ENCODE results near the gene HDAC4.

DNA sequence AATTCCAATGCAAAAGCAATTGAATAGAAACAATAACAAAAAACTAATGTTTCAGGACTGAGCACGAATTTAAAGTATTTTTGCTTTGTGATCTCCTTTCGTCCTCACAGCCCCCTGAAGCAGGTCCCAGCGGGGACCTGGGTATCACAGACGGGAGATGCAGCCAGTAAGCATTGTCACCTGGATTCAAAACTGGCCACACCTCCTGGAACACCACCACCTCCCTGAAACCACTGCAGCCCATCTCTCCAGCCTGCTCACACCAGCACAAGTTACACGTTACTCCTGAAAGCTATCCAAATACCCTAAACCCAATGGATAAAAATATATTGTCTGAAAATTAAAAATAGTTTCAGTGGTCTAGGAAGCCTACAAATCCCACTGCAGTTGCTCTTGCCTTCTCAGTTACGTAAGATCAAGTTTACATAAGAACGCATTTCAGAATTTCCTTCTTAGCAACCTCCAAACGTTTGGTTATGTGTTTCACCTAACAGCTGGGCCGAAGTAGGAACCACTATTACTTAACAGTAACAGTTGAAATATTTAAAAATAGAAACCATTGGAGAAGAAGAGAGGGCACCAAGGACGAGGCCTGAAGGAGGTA lies 178.0 kb downstream of the HDAC4 start:
- TF ChIP-seq POLR2AphosphoS5 (IDR thresholded peaks at IDR 0.05; ENCODE audit: low read depth) = no peak
- no peak for TF ChIP-seq EZH2 (IDR thresholded peaks at IDR 0.05; ENCODE audit: low read depth, unreplicated experiment)
- TF ChIP-seq, protein P1, sequence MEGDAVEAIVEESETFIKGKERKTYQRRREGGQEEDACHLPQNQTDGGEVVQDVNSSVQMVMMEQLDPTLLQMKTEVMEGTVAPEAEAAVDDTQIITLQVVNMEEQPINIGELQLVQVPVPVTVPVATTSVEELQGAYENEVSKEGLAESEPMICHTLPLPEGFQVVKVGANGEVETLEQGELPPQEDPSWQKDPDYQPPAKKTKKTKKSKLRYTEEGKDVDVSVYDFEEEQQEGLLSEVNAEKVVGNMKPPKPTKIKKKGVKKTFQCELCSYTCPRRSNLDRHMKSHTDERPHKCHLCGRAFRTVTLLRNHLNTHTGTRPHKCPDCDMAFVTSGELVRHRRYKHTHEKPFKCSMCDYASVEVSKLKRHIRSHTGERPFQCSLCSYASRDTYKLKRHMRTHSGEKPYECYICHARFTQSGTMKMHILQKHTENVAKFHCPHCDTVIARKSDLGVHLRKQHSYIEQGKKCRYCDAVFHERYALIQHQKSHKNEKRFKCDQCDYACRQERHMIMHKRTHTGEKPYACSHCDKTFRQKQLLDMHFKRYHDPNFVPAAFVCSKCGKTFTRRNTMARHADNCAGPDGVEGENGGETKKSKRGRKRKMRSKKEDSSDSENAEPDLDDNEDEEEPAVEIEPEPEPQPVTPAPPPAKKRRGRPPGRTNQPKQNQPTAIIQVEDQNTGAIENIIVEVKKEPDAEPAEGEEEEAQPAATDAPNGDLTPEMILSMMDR (conservative IDR thresholded peaks at IDR 0.05; ENCODE audit: low read depth in 2 of 2) = no peak
- TF ChIP-seq CREB1 (CRISPR knock-in tag; IDR thresholded peaks at IDR 0.05; ENCODE audit: low read depth) = no peak
- no peak for TF ChIP-seq STAT1 (IDR thresholded peaks at IDR 0.05; ENCODE audit: unreplicated experiment)
- no peak for TF ChIP-seq JUNB (IDR thresholded peaks at IDR 0.05; ENCODE audit: unreplicated experiment)
- TF ChIP-seq, protein P2, sequence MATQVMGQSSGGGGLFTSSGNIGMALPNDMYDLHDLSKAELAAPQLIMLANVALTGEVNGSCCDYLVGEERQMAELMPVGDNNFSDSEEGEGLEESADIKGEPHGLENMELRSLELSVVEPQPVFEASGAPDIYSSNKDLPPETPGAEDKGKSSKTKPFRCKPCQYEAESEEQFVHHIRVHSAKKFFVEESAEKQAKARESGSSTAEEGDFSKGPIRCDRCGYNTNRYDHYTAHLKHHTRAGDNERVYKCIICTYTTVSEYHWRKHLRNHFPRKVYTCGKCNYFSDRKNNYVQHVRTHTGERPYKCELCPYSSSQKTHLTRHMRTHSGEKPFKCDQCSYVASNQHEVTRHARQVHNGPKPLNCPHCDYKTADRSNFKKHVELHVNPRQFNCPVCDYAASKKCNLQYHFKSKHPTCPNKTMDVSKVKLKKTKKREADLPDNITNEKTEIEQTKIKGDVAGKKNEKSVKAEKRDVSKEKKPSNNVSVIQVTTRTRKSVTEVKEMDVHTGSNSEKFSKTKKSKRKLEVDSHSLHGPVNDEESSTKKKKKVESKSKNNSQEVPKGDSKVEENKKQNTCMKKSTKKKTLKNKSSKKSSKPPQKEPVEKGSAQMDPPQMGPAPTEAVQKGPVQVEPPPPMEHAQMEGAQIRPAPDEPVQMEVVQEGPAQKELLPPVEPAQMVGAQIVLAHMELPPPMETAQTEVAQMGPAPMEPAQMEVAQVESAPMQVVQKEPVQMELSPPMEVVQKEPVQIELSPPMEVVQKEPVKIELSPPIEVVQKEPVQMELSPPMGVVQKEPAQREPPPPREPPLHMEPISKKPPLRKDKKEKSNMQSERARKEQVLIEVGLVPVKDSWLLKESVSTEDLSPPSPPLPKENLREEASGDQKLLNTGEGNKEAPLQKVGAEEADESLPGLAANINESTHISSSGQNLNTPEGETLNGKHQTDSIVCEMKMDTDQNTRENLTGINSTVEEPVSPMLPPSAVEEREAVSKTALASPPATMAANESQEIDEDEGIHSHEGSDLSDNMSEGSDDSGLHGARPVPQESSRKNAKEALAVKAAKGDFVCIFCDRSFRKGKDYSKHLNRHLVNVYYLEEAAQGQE (IDR thresholded peaks at IDR 0.05; ENCODE audit: unreplicated experiment) = no peak
- no peak for TF ChIP-seq EZH2phosphoT487 (IDR thresholded peaks at IDR 0.05; ENCODE audit: unreplicated experiment)
- TF ChIP-seq ZNF331 (CRISPR knock-in tag; IDR thresholded peaks at IDR 0.05; ENCODE audit: low read depth) = no peak

Measured in GM23338 (cell line).